Middle frontal gyrus (tissue), 1 donor: Measurements from ENCODE around the gene OR4F15.

ENCODE experiments used
- DNase-seq: peaks from one replicate; pipeline ENCODE4 v3.0.0-alpha.2; 2015; ENCODE audit warnings: low spot score; ENCODE audit errors: extremely low spot score

The OR4F15 gene

GRCh38 chr15:101803676-101804075, 8.3 kb upstream of the OR4F15 start:
- no peak for DNase-seq

GRCh38 chr15:101804375-101804774, 7.6 kb upstream of the OR4F15 start:
- no peak for DNase-seq

DNA sequence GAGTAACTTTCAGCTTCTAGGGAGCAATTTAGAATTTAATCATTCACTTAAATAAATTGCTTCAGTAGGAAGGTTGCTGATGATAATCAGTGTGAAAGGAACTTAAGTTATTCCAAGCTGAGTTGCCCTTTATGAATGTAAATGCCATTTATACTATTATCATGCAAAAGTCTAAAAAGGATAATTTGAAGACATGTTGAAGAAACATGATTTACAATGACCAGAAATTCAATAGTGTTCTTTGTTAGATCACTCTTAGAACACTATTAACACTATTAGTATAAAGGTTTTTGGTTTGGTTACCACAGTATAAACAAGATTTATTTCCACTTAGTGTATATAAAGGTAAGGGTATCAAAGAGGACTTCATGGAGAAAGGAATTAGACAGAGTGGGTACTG, 7.1 kb upstream of the OR4F15 start:
- DNase-seq: no peak

DNA sequence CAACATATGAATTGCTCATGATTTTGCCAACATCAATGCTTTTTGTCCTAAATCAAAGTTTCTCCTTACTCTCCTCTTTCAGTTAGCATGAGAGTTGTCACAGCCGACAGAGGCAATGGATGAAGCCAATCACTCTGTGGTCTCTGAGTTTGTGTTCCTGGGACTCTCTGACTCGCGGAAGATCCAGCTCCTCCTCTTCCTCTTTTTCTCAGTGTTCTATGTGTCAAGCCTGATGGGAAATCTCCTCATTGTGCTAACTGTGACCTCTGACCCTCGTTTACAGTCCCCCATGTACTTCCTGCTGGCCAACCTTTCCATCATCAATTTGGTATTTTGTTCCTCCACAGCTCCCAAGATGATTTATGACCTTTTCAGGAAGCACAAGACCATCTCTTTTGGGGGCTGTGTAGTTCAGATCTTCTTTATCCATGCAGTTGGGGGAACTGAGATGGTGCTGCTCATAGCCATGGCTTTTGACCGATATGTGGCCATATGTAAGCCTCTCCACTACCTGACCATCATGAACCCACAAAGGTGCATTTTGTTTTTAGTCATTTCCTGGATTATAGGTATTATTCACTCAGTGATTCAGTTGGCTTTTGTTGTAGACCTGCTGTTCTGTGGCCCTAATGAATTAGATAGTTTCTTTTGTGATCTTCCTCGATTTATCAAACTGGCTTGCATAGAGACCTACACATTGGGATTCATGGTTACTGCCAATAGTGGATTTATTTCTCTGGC, 6.2 kb upstream of the OR4F15 start:
- DNase-seq: no peak

GRCh38 chr15:101807345-101807945, 4.6 kb upstream of the OR4F15 start:
- DNase-seq: no peak

DNA sequence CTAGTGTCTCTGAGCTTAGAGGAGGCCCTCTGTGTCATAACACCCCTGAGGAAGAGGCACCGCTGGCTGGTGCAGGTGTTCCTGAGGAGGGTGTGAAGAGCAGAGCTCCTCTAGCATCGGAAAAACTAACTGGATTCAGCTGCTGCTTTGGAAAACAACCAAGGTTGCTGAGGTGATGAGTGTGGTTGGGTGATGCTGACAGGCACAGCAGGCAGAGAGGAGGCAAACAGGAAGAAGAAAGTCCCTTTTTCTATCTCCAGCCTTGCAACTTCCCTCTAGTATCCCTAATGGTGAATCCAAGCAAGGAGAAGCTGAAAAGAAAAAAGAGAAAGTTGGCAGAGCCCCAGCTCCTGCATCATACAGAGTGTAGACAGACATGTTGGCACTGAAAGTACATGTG, 3.8 kb upstream of the OR4F15 start:
- DNase-seq: no peak

DNA sequence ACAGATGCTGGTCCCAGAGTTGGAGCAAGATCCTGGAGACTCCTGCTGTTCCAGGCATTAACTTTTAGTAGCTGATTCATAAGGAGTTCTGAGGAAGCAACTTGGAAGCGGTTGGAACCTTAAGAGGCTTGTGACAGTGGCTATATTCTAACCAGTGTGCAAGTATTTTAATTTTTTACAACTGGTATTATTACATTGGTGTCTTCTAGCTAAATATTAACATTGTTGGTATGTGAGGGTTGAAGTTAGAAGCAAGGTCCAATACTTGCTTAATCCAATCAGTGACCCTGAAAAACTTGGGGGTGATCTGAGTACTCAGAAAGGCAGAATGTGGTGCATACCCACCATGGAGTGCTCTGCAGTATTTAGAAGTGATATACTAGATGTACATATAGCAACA, 1.5 kb upstream of the OR4F15 start:
- DNase-seq: no peak

DNA sequence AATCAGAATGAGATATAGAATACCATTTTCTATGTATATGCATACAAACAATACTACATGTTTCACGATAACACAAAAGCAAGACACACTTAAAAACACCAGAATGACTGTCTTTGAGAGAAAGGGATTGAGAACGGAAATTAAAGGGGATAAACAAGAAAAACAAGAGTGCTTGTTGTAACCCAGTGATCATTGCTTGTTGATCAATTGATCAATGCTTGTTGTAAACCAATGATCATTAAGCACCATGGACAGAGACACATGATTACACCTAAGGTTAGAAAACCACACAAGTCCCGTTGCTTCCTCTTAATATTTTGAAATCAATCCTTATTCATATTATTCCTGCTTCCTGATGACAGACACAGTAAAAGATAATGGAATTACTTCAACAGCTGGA, 1.1 kb upstream of the OR4F15 start:
- no peak for DNase-seq

DNA sequence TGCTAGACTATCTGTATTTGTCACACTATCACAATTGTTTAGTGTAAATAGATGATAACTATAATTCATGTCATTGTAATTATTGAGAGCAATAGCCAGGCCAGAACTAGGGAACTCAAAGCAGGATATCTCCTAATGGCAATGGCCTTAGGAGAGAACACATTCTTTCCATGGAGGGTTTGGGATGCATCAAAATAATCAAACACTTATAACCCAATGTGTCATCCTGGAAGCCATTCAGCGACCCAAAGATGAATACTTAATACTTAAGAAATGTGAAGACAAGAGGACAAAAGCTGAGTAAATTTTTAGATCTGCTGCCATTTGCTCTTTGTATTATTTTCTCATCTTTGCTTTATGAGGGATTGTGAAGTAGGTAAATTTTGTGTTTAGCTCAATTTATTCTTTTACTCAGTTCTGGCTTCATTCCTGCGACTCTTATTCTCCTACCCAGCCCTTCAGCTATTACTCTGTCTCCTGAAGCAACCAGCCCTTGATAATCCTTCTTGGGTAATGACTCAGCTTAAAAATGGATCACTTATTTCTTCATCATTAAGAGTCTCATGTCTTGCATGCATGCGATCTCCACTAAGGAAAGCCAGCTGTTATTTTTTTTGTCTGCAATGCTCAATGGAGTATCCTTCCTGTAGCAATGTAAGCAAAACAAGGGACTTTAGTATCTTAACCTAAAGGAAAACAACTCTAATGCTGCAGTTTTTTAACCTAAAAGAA, 2.0 kb downstream of the OR4F15 start:
- no peak for DNase-seq

GRCh38 chr15:101820781-101821180, 8.8 kb downstream of the OR4F15 start:
- no peak for DNase-seq

GRCh38 chr15:101827257-101827656, 15.3 kb downstream of the OR4F15 start:
- DNase-seq: no peak

GRCh38 chr15:101828774-101829173, 16.8 kb downstream of the OR4F15 start:
- no peak for DNase-seq

DNA sequence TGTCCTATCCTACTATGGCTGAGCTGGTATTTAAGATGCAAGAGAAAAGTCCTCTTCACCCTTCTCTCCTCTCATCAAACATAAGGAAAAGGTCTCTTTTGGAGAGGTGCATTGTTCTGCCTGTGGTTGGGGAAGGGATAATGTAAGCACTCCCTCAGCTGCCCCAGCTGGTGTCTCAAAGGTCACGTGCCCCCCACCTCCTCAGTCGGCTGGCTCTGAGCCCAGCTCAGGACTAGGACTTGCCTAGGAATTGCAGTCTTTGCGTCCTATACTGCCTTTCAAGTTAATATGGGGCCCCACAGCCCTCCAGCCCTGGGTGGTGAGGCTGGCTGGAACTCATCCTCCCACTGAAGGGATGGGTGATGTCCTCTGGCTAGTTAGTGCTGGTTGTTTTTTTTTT, 29.7 kb downstream of the OR4F15 start:
- no peak for DNase-seq

GRCh38 chr15:101844916-101845315, 32.9 kb downstream of the OR4F15 start:
- no peak for DNase-seq

DNA sequence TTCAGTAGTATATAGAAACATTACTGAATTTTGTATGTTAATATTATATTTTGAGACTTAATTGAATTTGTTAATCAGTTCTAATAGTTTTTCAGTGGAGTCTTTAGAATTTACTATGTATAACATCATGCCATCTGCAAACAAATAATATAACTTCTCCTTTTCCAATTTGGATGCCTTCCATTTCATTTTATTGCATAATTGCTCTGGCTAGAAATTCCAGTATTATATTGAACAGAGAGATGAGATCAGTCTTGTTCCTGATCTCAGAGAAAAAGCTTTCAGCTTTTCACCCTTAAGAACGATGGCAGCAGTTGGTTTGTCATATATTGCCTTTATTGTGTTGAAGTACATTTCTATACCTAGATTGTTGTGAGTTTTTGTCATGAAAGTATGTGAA, 40.4 kb downstream of the OR4F15 start:
- DNase-seq: no peak
